ENCODE measurements around the gene PARD3.
"Not testable (repeated sequence)": the region's sequence is repeated elsewhere in the genome, so short reads cannot be mapped to it uniquely, and the experiment has no call there.

Gene PARD3

DNA sequence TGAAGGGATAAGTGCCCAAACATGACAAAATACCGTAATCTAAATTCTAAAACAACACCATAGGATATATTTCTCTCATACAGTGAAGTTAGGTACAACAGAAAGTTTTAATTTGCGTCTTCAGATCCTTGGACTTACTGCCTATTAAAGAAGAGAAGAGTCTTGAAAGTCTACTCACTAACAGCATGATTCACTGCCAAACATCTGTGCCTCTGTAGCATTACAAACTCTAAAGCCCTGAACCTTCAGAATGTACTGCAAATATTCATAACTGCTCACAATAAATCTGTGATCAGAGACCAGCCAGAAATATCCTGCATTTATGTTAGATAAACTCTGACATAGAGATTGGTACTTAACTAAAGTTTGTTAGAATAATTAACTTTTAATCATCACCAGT lies 365.3 kb downstream of the PARD3 start:
- DNase-seq (ENCODE audit: low read depth): no peak
- no peak overlapping the region for H3K4me3 ChIP-seq (ENCODE audit: low read depth, low read length)
- in situ Hi-C loops (cut with HindIII; ENCODE audit: low sequenced_read_pairs): no loop called here
- TF ChIP-seq, protein P1, sequence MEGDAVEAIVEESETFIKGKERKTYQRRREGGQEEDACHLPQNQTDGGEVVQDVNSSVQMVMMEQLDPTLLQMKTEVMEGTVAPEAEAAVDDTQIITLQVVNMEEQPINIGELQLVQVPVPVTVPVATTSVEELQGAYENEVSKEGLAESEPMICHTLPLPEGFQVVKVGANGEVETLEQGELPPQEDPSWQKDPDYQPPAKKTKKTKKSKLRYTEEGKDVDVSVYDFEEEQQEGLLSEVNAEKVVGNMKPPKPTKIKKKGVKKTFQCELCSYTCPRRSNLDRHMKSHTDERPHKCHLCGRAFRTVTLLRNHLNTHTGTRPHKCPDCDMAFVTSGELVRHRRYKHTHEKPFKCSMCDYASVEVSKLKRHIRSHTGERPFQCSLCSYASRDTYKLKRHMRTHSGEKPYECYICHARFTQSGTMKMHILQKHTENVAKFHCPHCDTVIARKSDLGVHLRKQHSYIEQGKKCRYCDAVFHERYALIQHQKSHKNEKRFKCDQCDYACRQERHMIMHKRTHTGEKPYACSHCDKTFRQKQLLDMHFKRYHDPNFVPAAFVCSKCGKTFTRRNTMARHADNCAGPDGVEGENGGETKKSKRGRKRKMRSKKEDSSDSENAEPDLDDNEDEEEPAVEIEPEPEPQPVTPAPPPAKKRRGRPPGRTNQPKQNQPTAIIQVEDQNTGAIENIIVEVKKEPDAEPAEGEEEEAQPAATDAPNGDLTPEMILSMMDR (IDR thresholded peaks at IDR 0.05; ENCODE audit: low read depth, low read length, missing control alignments): no peak

DNA sequence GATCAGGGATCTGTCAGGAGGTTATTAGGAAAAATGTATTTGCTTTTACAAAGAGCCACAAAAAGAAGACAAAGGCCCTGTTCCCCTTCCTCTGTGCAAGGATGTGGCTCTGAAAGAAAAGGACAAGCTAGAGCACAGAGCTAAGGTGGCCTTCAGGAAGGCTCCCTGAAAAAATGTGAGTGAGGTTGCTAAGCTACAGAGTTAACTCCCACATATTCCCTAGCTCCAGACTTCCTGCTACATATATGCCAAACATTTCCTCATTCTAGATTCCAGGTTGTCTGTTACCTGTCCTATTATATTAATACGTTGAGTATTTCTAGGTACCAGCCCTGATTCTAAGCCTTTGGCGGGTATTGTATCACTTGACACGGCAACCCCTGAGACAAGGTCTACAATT lies 369.0 kb downstream of the PARD3 start:
- TF ChIP-seq, protein P1 (IDR thresholded peaks at IDR 0.05; ENCODE audit: low read depth, low read length, missing control alignments): no peak
- DNase-seq (ENCODE audit: low read depth): no peak
- no peak overlapping the region for H3K4me3 ChIP-seq (ENCODE audit: low read depth, low read length)
- in situ Hi-C loops (cut with HindIII; ENCODE audit: low sequenced_read_pairs): no loop called here

DNA sequence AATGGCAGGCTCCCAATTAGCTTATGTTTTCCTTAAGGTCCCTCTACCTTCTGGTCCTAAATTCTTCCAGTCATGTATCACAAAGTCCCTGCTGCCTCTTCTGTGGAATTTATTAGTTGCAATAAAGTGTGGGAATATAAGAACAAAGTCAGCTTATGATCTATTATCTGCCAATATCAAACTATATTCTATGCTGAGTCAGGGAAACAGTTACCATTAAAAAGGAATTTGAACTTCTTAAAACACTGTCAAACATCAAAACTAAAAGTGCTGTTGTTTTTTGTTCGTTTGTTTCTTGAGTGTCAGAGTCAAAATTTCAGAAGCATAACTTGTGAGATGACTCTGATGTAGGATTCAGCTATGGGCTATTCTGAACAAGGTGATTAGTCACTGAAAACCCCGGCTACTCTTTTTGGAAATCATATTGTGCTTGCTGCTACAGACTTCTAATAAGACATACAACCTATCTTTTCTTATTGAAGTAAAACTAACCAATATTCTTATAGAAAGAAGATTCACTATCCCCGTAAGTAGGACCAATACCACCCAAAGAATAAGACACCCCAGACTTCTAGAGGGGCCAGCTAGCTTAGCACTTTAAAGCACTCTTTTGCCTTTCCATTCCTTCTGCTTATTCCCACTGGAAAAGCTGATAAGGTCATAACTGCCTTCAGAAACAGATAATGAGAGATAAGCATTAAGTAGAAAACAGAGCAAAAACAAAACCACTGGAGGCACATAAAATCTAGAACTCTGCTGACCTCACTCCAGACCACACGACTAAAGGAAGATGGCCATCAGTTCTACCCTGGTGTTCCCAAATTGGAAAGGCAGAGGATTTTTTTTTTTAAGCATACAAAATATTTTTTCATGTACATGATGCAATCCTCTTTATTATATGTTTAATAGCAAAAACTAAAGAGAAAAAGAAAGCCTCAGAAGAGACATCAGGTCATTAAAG lies 370.6 kb downstream of the PARD3 start:
- H3K4me3 ChIP-seq (ENCODE audit: low read depth, low read length): no peak overlapping the region
- TF ChIP-seq, protein P1 (IDR thresholded peaks at IDR 0.05; ENCODE audit: low read depth, low read length, missing control alignments): no peak
- DNase-seq (ENCODE audit: low read depth): no peak

DNA sequence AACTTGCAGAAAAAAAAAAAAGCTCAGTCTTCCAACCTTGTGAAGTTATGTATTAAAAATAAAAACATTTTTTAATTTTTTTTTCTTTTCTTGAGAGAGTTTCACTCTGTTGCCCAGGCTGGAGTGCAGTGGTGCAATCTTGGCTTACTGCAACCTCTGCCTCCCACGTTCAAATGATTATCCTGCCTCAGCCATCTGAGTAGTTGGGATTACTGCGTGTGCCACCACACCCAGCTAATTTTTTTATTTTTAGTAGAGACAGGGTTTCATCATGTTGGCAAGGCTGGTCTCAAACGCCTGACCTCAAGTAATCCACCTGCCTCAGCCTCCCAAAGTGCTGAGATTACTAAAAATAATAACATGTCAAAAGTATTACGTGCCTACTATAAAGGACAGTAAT lies 375.7 kb downstream of the PARD3 start:
- DNase-seq (ENCODE audit: low read depth); in situ Hi-C loops (cut with HindIII; ENCODE audit: low sequenced_read_pairs); H3K4me3 ChIP-seq (ENCODE audit: low read depth, low read length): not testable (repeated sequence)

More for the DNA sequence above, 370.6 kb downstream of the PARD3 start:
- in situ Hi-C loops (cut with HindIII; ENCODE audit: low sequenced_read_pairs): no loop called here

DNA sequence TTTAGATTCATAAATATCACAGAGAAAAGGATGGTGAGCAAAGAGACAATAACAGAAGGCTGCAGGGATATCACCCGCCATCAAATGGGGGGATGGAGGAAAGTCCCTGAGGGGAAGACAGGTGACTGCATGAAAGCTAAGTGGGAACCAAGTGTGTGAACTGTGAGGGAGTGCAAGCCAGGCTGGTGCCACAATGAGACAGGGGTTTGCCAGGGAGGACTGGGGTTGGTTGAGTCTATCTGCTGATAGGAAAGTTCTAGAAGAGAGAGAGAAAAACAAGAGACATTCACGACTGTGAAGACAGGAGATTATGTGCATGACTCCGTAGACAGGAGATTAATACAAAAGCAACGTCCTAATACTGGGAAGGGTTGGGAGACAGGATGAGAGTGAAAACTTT lies 376.4 kb downstream of the PARD3 start:
- in situ Hi-C loops (cut with HindIII; ENCODE audit: low sequenced_read_pairs): no loop called here
- TF ChIP-seq, protein P1 (IDR thresholded peaks at IDR 0.05; ENCODE audit: low read depth, low read length, missing control alignments): no peak
- DNase-seq (ENCODE audit: low read depth): no peak
- no peak overlapping the region for H3K4me3 ChIP-seq (ENCODE audit: low read depth, low read length)

DNA sequence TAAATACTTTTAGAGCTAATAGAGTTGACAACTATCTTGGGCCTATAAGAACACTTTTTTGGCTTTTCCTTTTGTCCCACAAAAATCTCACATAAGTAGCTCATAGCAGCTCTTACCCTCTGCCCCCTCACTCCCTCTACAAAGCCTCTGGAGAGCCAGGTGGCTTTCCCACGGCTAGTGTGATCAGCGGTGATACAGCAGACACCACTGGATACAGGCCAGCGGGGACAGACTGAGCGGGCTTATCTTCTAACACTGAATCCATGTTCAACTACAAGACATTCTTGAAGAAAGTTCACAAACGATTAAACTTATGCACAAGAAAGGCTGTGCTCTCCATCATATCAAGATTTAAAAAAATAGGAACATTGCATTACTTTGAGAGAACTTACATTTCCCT lies 377.2 kb downstream of the PARD3 start:
- DNase-seq (ENCODE audit: low read depth): no peak
- H3K4me3 ChIP-seq (ENCODE audit: low read depth, low read length): no peak overlapping the region
- TF ChIP-seq, protein P1 (IDR thresholded peaks at IDR 0.05; ENCODE audit: low read depth, low read length, missing control alignments): no peak
- in situ Hi-C loops (cut with HindIII; ENCODE audit: low sequenced_read_pairs): no loop called here

DNA sequence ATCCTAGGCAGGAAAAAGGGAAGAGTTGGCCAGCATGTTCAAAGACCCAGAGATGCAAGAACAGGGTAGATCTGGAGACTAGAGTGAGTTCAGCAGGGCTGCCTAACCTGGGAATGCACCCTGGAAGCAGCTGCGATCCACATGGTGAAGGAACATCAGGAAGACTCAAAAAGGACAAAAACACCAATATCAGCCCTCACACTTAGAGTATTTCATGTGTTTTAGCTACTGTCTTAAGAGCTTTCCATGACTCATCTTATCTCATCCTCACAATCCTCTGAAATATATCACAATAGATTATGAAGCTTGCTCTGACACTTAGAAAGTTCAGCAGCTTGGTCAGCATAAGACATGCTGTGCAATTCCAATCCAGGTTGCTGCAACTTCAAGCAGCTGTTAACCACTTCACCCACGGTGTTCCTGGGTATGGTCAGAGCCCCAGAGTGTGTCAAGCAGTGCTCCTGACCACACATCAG lies 380.9 kb downstream of the PARD3 start:
- peak; percentile 9 for DNase-seq (ENCODE audit: low read depth)
- TF ChIP-seq, protein P1 (IDR thresholded peaks at IDR 0.05; ENCODE audit: low read depth, low read length, missing control alignments): no peak
- no peak overlapping the region for H3K4me3 ChIP-seq (ENCODE audit: low read depth, low read length)
- in situ Hi-C loops (cut with HindIII; ENCODE audit: low sequenced_read_pairs): loop anchor here (5.0 kb wide), 2 partner anchors 37 to 63 kb away; no protein-coding TSS in a partner anchor
